ENCODE results near the gene ARL3.
"Not testable (repeated sequence)": the region's sequence is repeated elsewhere in the genome, so short reads cannot be mapped to it uniquely, and the experiment has no call there.

Gene ARL3

GRCh38 chr10:102702742-102703141 is 11.5 kb downstream of the ARL3 start:
- DNase-seq (ENCODE audit: low read depth): no peak

DNA sequence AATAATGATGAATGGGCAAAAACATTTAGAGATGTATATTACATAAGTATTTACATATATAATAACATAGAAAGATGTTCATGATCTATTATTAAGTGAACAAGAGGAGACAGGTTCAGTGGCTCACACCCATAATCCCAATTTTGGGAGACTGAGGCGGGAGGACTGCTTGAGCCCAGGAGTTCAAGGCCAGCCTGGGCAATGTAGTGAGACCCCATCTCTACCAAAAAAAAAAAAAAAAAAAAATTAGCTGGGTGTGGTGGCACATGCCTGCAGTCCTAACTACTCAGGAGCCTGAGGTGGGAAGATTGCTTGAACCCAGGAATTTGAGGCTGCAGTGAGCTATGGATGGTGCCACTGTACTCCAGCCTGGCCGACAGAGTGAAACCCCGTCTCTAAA is 12.4 kb downstream of the ARL3 start:
- DNase-seq (ENCODE audit: low read depth): no peak

DNA sequence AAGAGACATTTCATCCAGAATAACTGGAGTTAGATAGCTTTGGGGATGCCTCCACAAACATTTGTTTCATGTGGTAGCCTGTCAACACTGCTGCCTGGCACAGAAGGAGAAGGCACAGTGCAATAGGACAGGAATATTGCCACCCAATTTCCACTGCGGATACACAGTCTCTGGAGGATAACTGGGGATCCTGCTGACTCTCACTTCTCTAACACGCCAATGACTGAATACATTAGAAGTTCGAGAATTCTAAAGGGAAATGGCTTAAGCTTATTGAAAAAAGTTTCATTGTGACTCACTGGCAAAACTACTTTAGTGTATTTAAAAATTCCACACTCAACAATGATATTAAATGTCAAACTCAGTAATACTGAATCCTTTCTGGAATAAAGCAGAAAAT is 12.9 kb downstream of the ARL3 start:
- DNase-seq (ENCODE audit: low read depth): no peak

DNA sequence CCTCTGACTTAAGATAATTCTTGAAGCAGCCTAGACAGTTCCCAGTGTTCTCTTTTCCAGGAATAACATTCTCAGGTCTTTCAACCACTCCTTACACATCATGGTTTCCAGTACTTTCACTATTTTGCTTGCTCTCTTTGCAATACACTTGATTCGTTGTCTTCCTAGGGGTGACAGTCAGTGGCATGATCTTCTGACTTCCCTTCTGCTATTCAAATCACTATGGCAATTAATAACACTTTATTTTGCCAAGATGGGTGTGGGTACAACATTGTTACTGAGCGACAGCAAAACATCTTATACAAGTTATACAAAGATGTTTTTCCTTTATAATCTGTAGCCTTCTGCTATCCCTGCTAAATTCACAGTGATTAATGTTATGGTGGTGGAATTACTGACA is 15.3 kb downstream of the ARL3 start:
- DNase-seq (ENCODE audit: low read depth): no peak

- no peak for DNase-seq (ENCODE audit: low read depth)
These were observed 17.5 kb downstream of the ARL3 start for GRCh38 chr10:102696736-102697135.

- DNase-seq (ENCODE audit: low read depth): not testable (repeated sequence)
These were observed 18.8 kb downstream of the ARL3 start for GRCh38 chr10:102695401-102695800.

DNA sequence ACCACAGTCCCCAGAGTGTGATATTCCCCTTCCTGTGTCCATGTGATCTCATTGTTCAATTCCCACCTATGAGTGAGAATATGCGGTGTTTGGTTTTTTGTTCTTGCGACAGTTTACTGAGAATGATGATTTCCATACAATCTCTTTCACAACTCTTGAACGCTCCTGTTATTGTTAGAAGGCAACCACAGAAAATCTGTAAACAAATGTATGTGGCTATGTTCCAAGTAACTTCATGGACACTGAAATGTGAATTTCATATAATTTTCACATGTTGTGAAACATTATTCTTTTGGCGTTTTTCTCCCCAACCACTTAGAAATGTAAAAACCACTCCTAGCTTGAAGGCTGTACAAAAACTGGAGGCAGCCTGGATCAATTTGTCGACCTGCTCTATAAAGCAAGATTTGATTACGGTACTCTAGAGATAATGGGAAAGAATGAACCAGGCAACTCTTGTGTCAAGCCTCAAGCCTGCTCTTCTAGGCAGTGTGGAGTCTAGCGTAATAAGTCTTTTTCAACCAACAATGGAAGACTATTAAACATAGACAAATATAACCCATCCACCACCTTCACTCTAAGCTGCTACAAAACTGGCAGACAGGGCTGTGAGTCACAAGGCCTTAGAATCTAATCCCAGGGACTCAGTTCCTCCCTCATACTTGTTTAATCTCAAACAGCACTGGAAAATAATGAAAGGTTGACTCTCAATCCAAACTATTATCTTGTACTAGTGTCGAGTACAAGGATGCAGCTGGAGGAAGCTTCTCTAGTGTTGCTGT is 22.7 kb downstream of the ARL3 start:
- no peak for DNase-seq (ENCODE audit: low read depth)

DNA sequence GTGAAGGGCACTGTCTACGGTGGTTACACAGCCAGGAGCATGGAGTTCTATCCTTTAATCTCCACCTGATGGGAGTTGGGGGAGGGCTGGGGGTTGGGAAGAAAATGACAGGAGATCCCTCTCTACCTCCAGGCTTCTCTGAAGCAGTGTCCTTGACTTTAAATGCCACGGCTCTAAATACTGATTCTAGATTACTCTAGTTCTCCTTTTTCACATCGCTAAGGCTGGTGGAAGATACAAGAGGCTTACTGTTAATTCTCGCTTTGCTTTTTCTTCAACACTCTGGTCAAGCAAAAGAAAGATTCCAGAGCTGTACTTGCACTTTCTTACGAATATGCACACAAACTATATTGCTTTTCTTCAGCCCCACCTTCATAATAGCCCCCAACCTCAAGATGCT is 30.5 kb downstream of the ARL3 start:
- DNase-seq (ENCODE audit: low read depth): no peak

DNA sequence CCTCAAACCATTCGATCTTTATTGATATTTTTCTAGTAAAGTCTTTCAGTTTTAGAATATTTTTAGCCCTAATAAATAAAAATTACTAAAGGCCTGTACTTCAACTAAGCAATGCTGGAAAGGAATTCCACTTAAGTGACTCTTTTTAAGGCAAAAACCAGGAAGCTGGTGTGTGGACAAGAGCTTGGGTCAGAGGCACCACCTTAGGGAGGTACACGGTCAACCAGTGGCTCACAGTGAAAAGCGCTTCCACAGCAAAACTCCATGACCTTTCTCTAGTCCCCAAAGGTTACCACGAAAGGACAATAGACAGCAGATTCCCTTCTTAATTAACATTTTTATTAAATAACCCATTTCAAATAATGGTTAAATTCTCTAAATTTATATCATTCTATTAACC is 31.2 kb downstream of the ARL3 start:
- no peak for DNase-seq (ENCODE audit: low read depth)

DNA sequence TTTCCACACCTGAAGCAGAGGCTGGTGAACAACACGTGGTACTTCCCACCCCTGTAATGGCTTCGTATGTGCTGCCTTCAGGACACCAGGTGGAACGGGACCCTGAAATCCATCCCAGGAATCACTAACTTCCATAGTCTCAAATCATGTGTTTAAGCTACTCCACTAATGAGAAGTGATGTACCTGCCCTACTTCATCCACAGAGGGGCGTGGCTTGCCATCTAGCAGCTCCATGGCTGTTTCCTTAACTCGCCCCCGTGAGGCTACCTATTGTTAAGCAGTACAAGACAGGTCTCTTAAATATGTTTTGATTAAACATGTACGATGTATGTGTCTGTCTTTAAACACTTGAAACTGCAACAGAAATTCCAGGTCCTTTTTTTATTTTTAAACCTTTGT is 31.8 kb downstream of the ARL3 start:
- no peak for DNase-seq (ENCODE audit: low read depth)

- no peak for DNase-seq (ENCODE audit: low read depth)
These were observed 32.5 kb downstream of the ARL3 start for GRCh38 chr10:102681696-102682095.

DNA sequence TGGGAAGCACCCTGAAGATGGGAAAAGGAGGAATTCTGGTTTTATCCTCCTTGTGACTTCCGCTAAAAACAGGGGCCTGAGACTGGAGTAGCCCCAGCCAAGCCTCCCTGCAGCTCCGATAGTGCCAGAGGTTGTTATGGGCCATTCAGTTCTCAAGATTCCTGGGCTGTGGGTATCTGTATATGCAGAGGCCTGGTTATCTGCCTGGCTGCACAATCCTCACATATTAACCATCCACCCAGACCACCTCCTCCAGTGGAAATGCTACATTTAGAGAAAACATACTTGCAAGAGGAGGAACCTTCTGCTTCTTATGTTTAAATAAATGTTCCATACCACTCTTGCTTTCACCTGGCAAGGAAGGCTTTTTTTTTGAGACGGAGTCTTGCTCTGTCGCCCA is 34.6 kb downstream of the ARL3 start:
- DNase-seq (ENCODE audit: low read depth): no peak

GRCh38 chr10:102678842-102679289 is 35.3 kb downstream of the ARL3 start:
- DNase-seq (ENCODE audit: low read depth): no peak

- no peak for DNase-seq (ENCODE audit: low read depth)
These were observed 36.2 kb downstream of the ARL3 start for GRCh38 chr10:102678068-102678400.

GRCh38 chr10:102677331-102678067 is 36.7 kb downstream of the ARL3 start:
- no peak for DNase-seq (ENCODE audit: low read depth)

DNA sequence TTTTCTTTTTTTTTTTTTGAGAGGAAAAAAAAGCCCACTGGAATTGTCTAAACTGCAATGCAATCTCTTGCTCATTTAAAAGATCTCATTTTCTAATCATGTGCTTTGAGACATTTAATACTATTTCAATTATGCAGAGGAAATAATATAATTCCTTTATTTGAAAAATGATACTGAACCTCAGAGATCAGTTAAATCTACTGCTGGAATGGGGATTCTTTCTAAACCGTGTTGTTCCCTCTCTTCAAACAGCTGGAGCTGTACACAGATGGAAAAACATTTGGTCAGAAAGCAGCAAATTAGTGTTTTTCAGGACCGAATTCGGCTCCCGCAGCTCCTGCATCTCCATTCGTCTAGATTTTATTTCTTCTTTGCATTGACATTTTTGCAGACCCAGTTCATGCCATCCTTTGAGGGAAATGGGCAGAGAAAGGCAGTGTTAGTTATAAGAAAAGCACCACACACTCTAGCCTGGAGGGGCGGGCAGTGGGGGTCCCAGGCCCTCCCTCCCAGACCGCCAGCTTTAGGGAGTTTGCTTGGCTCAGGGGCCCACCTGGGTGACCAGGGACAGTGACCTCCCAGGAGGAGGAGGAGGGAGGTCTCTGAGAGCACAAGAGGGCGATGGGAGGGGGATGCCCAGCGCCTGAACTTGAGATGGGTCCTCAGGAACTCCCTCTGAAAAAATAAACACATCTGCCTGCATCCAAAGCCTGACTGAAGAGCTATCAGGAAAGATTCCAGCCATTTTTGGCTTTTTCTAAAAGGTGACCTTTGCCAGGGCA is 37.5 kb downstream of the ARL3 start:
- DNase-seq (ENCODE audit: low read depth): no peak

- DNase-seq (ENCODE audit: low read depth): no peak
These were observed 38.3 kb downstream of the ARL3 start for GRCh38 chr10:102675666-102676533.

- no peak for DNase-seq (ENCODE audit: low read depth)
These were observed 39.1 kb downstream of the ARL3 start for GRCh38 chr10:102675011-102675665.

DNA sequence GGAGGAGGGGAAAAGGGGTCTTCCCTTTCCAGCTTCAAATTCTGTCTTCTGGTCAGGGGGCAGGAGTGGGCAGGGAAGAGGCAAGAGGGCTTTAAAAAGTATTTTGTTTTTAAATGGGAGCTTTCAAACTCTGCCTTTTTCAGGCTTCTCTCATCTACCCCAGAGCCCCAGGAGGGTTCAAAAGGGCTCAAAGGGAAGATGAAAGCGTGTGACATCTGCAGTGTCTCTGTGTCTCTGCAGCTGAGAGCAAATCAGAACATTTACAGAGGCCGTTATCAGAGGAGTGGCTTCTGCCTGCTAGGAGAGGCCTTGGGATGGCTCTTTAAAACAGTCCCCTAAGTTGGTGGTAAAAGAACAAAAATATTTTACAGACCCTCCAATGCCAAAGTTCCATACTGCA is 39.6 kb downstream of the ARL3 start:
- DNase-seq (ENCODE audit: low read depth): no peak

DNA sequence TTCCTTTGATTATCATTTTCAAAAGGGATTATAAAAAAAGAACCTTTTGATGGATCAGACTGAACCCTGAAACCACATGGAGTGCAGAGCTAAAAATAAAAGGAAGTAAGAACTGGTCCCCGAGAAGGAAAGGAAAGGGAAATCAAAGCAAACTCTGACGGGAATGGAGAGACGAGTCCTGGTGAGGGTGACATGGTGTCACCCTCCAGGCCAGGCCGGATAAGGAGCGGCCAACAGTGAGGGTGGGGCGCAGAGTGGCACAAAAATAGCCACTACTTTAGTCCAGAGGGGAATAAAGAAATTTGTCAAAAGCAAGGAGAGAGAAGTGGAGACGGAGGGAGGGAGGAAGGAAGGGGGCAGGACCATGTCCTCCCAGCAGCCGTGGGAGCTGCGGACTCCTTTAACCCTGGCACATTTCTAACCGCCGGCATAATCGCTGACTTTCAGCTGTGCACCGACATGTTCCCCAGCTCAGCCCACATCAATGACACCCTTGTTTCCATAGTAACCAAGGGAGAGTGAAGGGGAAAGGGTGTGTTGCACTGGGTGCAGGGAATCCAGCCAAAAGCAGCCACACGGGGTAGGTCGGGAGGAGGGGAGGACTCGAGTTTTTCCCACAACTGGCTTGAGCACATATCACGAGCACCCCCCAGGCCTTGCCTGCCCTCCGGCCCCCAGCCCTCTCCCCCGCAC is 40.2 kb downstream of the ARL3 start:
- peak; percentile 48 for DNase-seq (ENCODE audit: low read depth)

Data from activated gamma-delta T cell treated with anti-CD3 and anti-CD28 coated beads, Interleukin-2, amount 50 U/mL, for 16 hours (primary cell).